GM21447 (cell line): ENCODE results near the gene NECAB3.
"Not testable (repeated sequence)": the region's sequence is repeated elsewhere in the genome, so short reads cannot be mapped to it uniquely, and the experiment has no call there.

Source experiments
- ATAC-seq: cut with Tn5 transposase; IDR thresholded peaks from one replicate; pipeline ENCODE4 v1.9.1; 2021; ENCODE audit not compliant: unreplicated experiment

Gene NECAB3, protein sequence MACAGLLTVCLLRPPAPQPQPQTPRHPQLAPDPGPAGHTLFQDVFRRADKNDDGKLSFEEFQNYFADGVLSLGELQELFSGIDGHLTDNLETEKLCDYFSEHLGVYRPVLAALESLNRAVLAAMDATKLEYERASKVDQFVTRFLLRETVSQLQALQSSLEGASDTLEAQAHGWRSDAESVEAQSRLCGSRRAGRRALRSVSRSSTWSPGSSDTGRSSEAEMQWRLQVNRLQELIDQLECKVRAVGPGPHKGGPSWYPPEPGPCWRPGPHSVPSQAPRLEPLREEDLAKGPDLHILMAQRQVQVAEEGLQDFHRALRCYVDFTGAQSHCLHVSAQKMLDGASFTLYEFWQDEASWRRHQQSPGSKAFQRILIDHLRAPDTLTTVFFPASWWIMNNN

DNA sequence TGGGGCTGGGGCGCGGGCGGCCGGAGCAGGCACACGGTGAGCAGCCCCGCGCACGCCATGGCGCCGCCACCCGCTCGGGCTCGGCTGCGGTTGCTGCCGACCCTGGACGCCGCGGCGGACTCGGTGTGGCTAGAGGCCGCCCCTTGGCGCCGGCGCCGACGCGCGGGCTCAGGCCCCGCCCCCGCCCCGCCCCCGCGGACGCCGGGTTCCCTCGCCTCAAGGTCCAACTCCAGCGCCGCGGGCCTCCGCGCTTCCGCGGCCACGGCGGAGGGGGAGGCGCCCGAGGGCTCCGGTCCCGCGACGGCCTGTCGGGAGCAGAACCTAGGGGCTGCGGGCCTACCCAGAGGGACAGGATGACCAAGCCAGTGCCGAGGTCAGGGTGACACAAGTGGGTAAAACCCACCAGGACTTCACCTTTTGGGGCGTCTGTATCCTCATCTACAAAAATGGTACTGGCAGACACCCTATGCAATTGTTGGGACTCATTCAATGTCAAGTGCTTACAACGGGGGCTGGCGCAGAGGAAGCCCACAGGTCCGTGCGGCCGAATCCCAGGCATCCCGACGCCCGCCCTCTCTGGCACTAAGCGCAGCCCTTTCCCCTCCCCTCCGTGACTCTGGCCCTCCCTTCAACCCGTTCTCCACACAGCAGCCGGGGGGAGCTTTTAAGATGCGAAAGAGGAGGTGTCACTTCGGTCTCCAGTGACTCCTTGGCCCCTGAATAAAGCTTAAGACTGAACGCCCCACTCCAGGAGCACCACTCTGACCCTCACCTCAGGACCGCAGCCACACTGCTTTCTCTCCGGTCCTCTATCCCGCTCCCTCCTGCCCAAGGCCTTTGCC is at the start of gene NECAB3:
Gene NECAB3 (minus strand): TSS at position 135 of the 842 bp plus-strand sequence. CDS start 76 bp downstream, at position 59.
- peak; percentile 73 for ATAC-seq

GRCh38 chr20:33721391-33722140 is 47.3 kb upstream of the NECAB3 start:
- ATAC-seq = no peak

DNA sequence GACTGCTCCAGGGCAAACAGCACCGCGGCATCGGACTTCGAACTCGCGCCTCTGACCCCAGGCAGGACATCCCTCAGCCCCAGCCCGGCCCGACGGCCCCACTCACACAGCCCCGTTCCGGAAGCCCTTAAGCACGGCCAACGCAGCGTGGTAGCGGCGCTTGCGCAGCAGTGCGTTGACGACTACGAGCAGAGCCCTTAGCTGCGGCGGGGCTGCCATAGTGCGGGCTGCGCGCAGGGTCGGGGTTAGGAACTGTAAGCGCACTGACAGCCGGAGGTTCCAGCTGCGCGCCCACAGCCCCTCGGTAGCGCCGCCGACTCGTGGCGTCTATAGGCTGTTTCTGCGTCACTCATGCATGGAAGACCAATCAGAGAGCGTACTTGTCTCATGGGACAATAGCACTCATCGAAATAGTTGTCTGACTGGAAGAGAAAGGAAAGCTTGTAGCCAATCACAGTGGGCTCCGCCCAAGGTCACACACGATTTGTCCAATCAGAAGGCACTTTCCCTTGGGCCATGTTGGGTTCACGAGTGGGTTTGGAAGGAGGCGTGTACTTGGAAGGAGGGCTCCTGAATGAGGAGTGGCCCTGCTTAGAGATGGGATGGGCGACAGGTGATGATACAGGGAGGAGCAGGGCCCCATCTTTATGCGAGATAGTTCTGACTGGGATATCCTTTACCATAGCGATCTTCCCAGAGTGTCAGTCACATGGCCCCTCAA is 45.9 kb upstream of the NECAB3 start, which contains the start of gene PXMP4:
Gene PXMP4 (minus strand): TSS at position 322 of the 721 bp plus-strand sequence. CDS start 103 bp downstream, at position 219.
- ATAC-seq = peak; percentile 96

- no peak for ATAC-seq
Measured at GRCh38 chr20:33719277-33719988, 45.2 kb upstream of the NECAB3 start.

GRCh38 chr20:33716498-33716897 is 42.3 kb upstream of the NECAB3 start:
- ATAC-seq = no peak

GRCh38 chr20:33713865-33714367 is 39.7 kb upstream of the NECAB3 start:
- no peak for ATAC-seq

GRCh38 chr20:33711446-33711738 is 37.2 kb upstream of the NECAB3 start:
- ATAC-seq = no peak

- ATAC-seq = no peak
Measured at GRCh38 chr20:33710681-33711445, 36.6 kb upstream of the NECAB3 start.

- ATAC-seq = no peak
Measured at GRCh38 chr20:33709905-33710541, 35.8 kb upstream of the NECAB3 start.

DNA sequence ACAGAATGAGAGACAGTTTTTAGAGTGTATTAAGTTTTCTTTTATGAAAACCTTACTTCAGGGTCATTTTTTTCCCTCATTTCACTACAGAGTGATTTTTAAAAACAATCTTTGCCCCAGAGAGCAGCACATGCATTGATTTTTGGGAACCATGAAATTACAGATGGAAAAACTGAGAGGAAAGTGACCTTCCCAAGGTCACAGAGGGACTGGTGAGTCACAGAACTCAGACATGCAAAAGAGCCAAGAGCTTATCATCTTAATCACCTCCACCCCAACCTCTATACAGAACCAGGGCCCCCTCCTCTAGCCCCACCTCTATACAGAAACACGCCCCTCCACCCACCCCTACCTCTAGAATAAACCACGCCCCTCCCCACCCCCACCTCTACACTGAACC is 35.2 kb upstream of the NECAB3 start:
- no peak for ATAC-seq

- ATAC-seq = no peak
Measured at GRCh38 chr20:33707668-33708067, 33.4 kb upstream of the NECAB3 start.

GRCh38 chr20:33704197-33704924 is 30.1 kb upstream of the NECAB3 start:
- no peak for ATAC-seq

DNA sequence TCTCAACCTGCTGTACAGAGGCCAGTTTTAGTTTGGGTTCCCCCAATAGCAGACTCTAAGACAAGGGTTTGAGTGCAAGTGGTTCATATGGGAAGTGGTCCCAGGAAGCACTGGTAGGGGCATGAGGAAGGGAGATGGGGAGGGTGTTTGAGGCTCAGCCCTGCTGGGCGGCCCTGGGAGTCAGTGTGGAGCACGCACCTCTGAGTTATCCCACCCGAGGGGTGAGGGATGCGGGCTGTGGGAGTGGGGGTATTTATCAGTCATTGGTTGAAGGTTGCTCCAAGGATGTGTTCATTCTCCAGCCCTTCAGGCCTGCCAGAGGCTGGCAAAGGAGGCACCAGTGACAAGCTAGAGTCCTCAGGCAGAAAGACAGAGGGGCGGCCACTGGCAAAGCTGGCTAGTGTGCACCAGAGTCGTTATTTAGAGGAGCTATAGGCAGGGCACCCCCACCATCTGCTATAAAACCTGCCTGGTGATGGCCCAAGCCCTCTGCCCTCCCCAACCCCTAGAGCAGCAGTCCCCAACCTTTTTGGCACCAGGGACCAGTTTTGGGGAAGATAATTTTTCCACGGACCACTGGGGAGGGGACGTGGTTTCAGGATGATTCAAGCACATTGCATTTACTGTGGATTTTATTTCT is 29.4 kb upstream of the NECAB3 start:
- no peak for ATAC-seq

GRCh38 chr20:33702861-33703260 is 28.6 kb upstream of the NECAB3 start:
- no peak for ATAC-seq

- no peak for ATAC-seq
Measured at GRCh38 chr20:33701629-33702450, 27.6 kb upstream of the NECAB3 start.

DNA sequence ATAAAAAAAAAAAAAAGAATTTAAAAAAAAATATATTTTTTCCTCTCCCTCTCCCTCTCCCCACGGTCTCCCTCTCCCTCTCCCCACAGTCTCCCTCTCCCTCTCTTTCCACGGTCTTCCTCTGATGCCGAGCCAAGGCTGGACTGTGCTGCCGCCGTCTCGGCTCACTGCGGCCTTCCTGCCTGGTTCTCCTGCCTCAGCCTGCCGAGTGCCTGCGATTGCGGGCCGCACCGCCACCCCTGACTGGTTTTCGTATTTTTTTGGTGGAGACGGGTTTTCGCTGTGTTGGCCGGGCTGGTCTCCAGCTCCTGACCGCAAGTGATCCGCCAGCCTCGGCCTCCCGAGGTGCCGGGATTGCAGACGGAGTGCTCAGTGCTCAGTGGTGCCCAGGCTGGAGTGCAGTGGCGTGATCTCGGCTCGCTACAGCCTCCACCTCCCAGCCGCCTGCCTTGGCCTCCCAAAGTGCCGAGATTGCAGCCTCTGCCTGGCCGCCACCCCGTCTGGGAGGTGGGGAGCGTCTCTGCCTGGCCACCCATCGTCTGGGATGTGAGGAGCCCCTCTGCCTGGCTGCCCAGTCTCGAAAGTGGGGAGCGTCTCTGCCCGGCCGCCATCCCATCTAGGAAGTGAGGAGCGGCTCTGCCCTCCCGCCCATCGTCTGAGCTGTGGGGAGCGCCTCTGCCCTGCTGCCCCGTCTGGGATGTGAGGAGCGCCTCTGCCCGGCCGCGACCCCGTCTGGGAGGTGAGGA is 26.6 kb upstream of the NECAB3 start:
- ATAC-seq = not testable (repeated sequence)
